Mesenteric fat pad (tissue), 1 donor: Measurements from ENCODE around the gene JPT1. TPM values are rescaled to one million over a fixed set of nuclear protein-coding genes. Genes with fewer than 3 reads are reported as not detected.
A peak's percentile ranks its signal among the peaks of the same experiment; 100 is the strongest.
"Not testable (repeated sequence)": the region's sequence is repeated elsewhere in the genome, so short reads cannot be mapped to it uniquely, and the experiment has no call there.

Experiments
- DNase-seq: peaks from one replicate; pipeline ENCODE4 v3.0.0-alpha.2; 2020; ENCODE audit warnings: low spot score
- total RNA-seq: library from RNA; stranded (reverse); fragmentation: NEBNext Ultra II Directional; extraction: Animal tissue kit (Norgen Biotek cat#: 25700); gene quantifications from one replicate; pipeline ENCODE4 v1.2.1, GENCODE V29; 2021
- donor health status: DM: yes; HTN: yes; CAD: no.

Gene JPT1
- total RNA-seq, 1 donor from 2014 or later = 28.6 TPM

GRCh38 chr17:75130632-75131277 is 23.6 kb downstream of the JPT1 start:
- no peak for DNase-seq

- no peak for DNase-seq
Observed at GRCh38 chr17:75130059-75130631, 24.2 kb downstream of the JPT1 start.

- no peak for DNase-seq
Observed at GRCh38 chr17:75129576-75129975, 24.7 kb downstream of the JPT1 start.

GRCh38 chr17:75128694-75129505 is 25.4 kb downstream of the JPT1 start:
- DNase-seq = no peak

GRCh38 chr17:75127936-75128335 is 26.4 kb downstream of the JPT1 start:
- not testable (repeated sequence) for DNase-seq

GRCh38 chr17:75126954-75127353 is 27.4 kb downstream of the JPT1 start:
- DNase-seq = no peak

GRCh38 chr17:75125984-75126383 is 28.3 kb downstream of the JPT1 start:
- DNase-seq = no peak

GRCh38 chr17:75124819-75125162 is 29.5 kb downstream of the JPT1 start:
- DNase-seq = no peak

GRCh38 chr17:75124041-75124818 is 30.1 kb downstream of the JPT1 start:
- no peak for DNase-seq

GRCh38 chr17:75118307-75118706 is 36.0 kb downstream of the JPT1 start:
- DNase-seq = no peak

- no peak for DNase-seq
Observed at GRCh38 chr17:75116737-75117136, 37.6 kb downstream of the JPT1 start.

GRCh38 chr17:75115555-75115954 is 38.8 kb downstream of the JPT1 start:
- DNase-seq = no peak

GRCh38 chr17:75114552-75115314 is 39.6 kb downstream of the JPT1 start:
- DNase-seq = no peak

GRCh38 chr17:75113798-75114551 is 40.3 kb downstream of the JPT1 start:
- peak; percentile 92 for DNase-seq

- no peak for DNase-seq
Observed at GRCh38 chr17:75111777-75112335, 42.5 kb downstream of the JPT1 start.

- no peak for DNase-seq
Observed at GRCh38 chr17:75110234-75110937, 43.9 kb downstream of the JPT1 start.

- peak; percentile 96 for DNase-seq
Observed at GRCh38 chr17:75109407-75110233, 44.7 kb downstream of the JPT1 start, which contains the start of gene ARMC7. TSS of gene ARMC7 (plus strand) at chr17:75109969. CDS start at chr17:75110289, 320 bp downstream.

- no peak for DNase-seq
Observed at GRCh38 chr17:75109046-75109406, 45.3 kb downstream of the JPT1 start.
